H9 (cell line): ENCODE results near the gene GATA5. TPM values are rescaled to one million over a fixed set of nuclear protein-coding genes. Genes with fewer than 3 reads are reported as not detected.

ENCODE experiments used
- DNase-seq: peaks from one replicate; pipeline ENCODE4 v3.0.0-alpha.2; 2017
- H2AFZ ChIP-seq: one replicate; pipeline ENCODE4 v1.6.1; 2013; ENCODE audit warnings: mild to moderate bottlenecking, low read length, control low read depth, moderate library complexity
- H2AK5ac ChIP-seq: 2 replicates; pipeline ENCODE4 v1.6.1; 2013; ENCODE audit warnings: low read length, control low read depth, mixed read lengths; ENCODE audit not compliant: insufficient read length
- H2BK120ac ChIP-seq: one replicate; pipeline ENCODE4 v1.6.1; 2013; ENCODE audit warnings: low read depth, mild to moderate bottlenecking, low read length, control low read depth, inconsistent platforms; ENCODE audit not compliant: poor library complexity, severe bottlenecking
- H2BK12ac ChIP-seq: 2 replicates; pipeline ENCODE4 v1.6.1; 2013; ENCODE audit warnings: low read length, control low read depth, mixed read lengths, low read depth; ENCODE audit not compliant: insufficient read length
- H2BK15ac ChIP-seq: 2 replicates; pipeline ENCODE4 v1.6.1; 2013; ENCODE audit warnings: low read depth, low read length, control low read depth
- H2BK20ac ChIP-seq: one replicate; pipeline ENCODE4 v1.6.1; 2013; ENCODE audit warnings: low read depth, mild to moderate bottlenecking, low read length, control low read depth, inconsistent platforms; ENCODE audit not compliant: poor library complexity, severe bottlenecking
- H2BK5ac ChIP-seq: 2 replicates; pipeline ENCODE4 v1.6.1; 2013; ENCODE audit warnings: low read length, control low read depth, mixed read lengths; ENCODE audit not compliant: insufficient read length
- H3K14ac ChIP-seq: 2 replicates; pipeline ENCODE4 v1.6.1; 2013; ENCODE audit warnings: low read length, control low read depth; ENCODE audit not compliant: insufficient read depth
- H3K18ac ChIP-seq: 2 replicates; pipeline ENCODE4 v1.6.1; 2013; ENCODE audit warnings: low read depth, mild to moderate bottlenecking, mixed read lengths, low read length, control low read depth; ENCODE audit not compliant: insufficient read length
- H3K23ac ChIP-seq: 2 replicates; pipeline ENCODE4 v1.6.1; 2013; ENCODE audit warnings: low read length, control low read depth, mixed read lengths, low read depth; ENCODE audit not compliant: insufficient read length
- H3K23me2 ChIP-seq: 2 replicates; pipeline ENCODE4 v1.6.1; 2013; ENCODE audit warnings: low read depth, mild to moderate bottlenecking, mixed read lengths, low read length, control low read depth; ENCODE audit not compliant: insufficient read length, poor library complexity, severe bottlenecking
- H3K27ac ChIP-seq: 2 replicates; pipeline ENCODE4 v1.5.1; 2013; ENCODE audit warnings: low read length, control low read depth, mixed read lengths, low read depth; ENCODE audit not compliant: insufficient read length
- H3K27me3 ChIP-seq: 2 replicates; pipeline ENCODE4 v1.6.1; 2013; ENCODE audit warnings: low read length, control low read depth, inconsistent platforms; ENCODE audit not compliant: insufficient read depth
- H3K4ac ChIP-seq: 2 replicates; pipeline ENCODE4 v1.6.1; 2013; ENCODE audit warnings: low read depth, mild to moderate bottlenecking, control low read depth, inconsistent platforms, low read length, moderate library complexity
- H3K4me1 ChIP-seq: 2 replicates; pipeline ENCODE4 v1.6.1; 2013; ENCODE audit warnings: low read length, control low read depth, inconsistent platforms; ENCODE audit not compliant: insufficient read depth
- H3K4me2 ChIP-seq: 2 replicates; pipeline ENCODE4 v1.6.1; 2013; ENCODE audit warnings: low read length, control low read depth, mixed read lengths; ENCODE audit not compliant: insufficient read length, insufficient read depth
- H3K56ac ChIP-seq: 2 replicates; pipeline ENCODE4 v1.6.1; 2013; ENCODE audit warnings: low read depth, mild to moderate bottlenecking, mixed read lengths, low read length, control low read depth; ENCODE audit not compliant: insufficient read length
- H3K79me1 ChIP-seq: 2 replicates; pipeline ENCODE4 v1.6.1; 2013; ENCODE audit warnings: low read depth, mild to moderate bottlenecking, moderate library complexity, low read length, control low read depth, inconsistent platforms; ENCODE audit not compliant: insufficient read depth, poor library complexity, severe bottlenecking
- H3K79me2 ChIP-seq: 2 replicates; pipeline ENCODE4 v1.6.1; 2013; ENCODE audit warnings: low read length, control low read depth, inconsistent platforms; ENCODE audit not compliant: insufficient read depth
- H3K9ac ChIP-seq: 2 replicates; pipeline ENCODE4 v1.6.1; 2013; ENCODE audit warnings: low read length, control low read depth, mixed read lengths; ENCODE audit not compliant: insufficient read length; ENCODE audit errors: extremely low read depth
- H3K9me3 ChIP-seq: one replicate; pipeline ENCODE4 v1.6.1; 2013; ENCODE audit warnings: low read depth, low read length, inconsistent platforms; ENCODE audit not compliant: control insufficient read depth
- H3T11ph ChIP-seq: one replicate; pipeline ENCODE4 v1.6.1; 2013; ENCODE audit warnings: mild to moderate bottlenecking, low read length, control low read depth, inconsistent platforms
- H4K20me1 ChIP-seq: one replicate; pipeline ENCODE4 v1.6.1; 2013; ENCODE audit not compliant: control insufficient read depth, insufficient read length, insufficient read depth
- H4K5ac ChIP-seq: 2 replicates; pipeline ENCODE4 v1.6.1; 2013; ENCODE audit warnings: low read depth, mild to moderate bottlenecking, mixed read lengths, low read length, control low read depth; ENCODE audit not compliant: insufficient read length
- H4K8ac ChIP-seq: replicated peaks from 2 replicates; pipeline ENCODE4 v1.6.1; 2013; ENCODE audit warnings: low read length, control low read depth, mixed read lengths, low read depth; ENCODE audit not compliant: insufficient read length
- H4K91ac ChIP-seq: 2 replicates; pipeline ENCODE4 v1.6.1; 2013; ENCODE audit warnings: low read depth, mild to moderate bottlenecking, moderate library complexity, mixed read lengths, low read length, control low read depth; ENCODE audit not compliant: insufficient read length
- H3K27ac Mint-ChIP-seq, 3 experiments: 2 replicates in 2 of 3; 3 replicates in 1 of 3; pipeline ENCODE4 v1.8.0; 2020 to 2021; ENCODE audit warnings: mixed read lengths in 3 of 3, mild to moderate bottlenecking in 1 of 3, moderate library complexity in 1 of 3
- H3K27me3 Mint-ChIP-seq: 2 replicates; pipeline ENCODE4 v1.8.0; 2021; ENCODE audit warnings: low read depth, mild to moderate bottlenecking, moderate library complexity, mixed read lengths
- H3K36me3 Mint-ChIP-seq, 3 experiments: 2 replicates in 2 of 3; 3 replicates in 1 of 3; pipeline ENCODE4 v1.8.0; 2020 to 2021; ENCODE audit warnings: low read depth in 3 of 3, mixed read lengths in 3 of 3; ENCODE audit not compliant: insufficient read depth in 1 of 3
- H3K4me1 Mint-ChIP-seq, 2 experiments: 2 replicates each; pipeline ENCODE4 v1.8.0; 2020; ENCODE audit warnings: mixed read lengths in 2 of 2
- H3K4me3 Mint-ChIP-seq, 2 experiments: 2 replicates in 1 of 2; 3 replicates in 1 of 2; pipeline ENCODE4 v1.8.0; 2020 to 2021; ENCODE audit warnings: mild to moderate bottlenecking in 2 of 2, mixed read lengths in 2 of 2, moderate library complexity in 1 of 2
- H3K9me3 Mint-ChIP-seq, 2 experiments: 2 replicates in 1 of 2; 3 replicates in 1 of 2; pipeline ENCODE4 v1.8.0; 2020; ENCODE audit warnings: mild to moderate bottlenecking in 2 of 2, mixed read lengths in 2 of 2, moderate library complexity in 1 of 2
- CTCF ChIP-seq: fragments of 200-600 bp; sonication (generic); conservative IDR thresholded peaks from 3 replicates; pipeline ENCODE4 v1.8.0; 2021; ENCODE audit warnings: antibody characterized with exemption, mild to moderate bottlenecking
- WGBS: extraction: QIAGEN DNeasy Blood & Tissue Kit; methylation state at CpG from one replicate; pipeline ENCODE4 v1.1.7; 2013; ENCODE audit warnings: missing lambda C conversion rate, low lambda C conversion rate, mixed read lengths; ENCODE audit not compliant: insufficient read length; ENCODE audit errors: extremely low coverage; 5-methylcytosine and 5-hydroxymethylcytosine counted together
- total RNA-seq: library from RNA; stranded (reverse); gene quantifications from 2 replicates; pipeline ENCODE4 v1.2.1, GENCODE V29; 2021

The GATA5 gene
- total RNA-seq, 1 experiment from 2014 or later: 0.24 TPM

GRCh38 chr20:62482974-62483373, 7.2 kb upstream of the GATA5 start:
- Histone ChIP-seq H3K18ac (no peak overlapping the region), H3K4me2 (no peak overlapping the region), H3K56ac (no peak overlapping the region), H2AFZ (no peak overlapping the region), H3K27ac (no peak overlapping the region), H3K9ac (no peak overlapping the region), H3K9me3 (no peaks in the 10 kb centered on the region), H4K20me1 (no peaks in the 10 kb centered on the region), H3K4ac (no peak overlapping the region), H3K4me1 (no peaks in the 10 kb centered on the region; the same call in 1 of the 2 replicates), H3K14ac (no peak overlapping the region; the same call in 1 of the 2 replicates), H2AK5ac (no peak overlapping the region), H2BK120ac (no peak overlapping the region), H4K91ac (no peak overlapping the region), H2BK15ac (no peak overlapping the region), H3K23me2 (peaks cover 2% of the 10 kb centered on the region), H3K79me1 (no peaks in the 10 kb centered on the region), H2BK5ac (no peak overlapping the region), H3K27me3 (peaks cover 44% of the 10 kb centered on the region; the same call in 1 of the 2 replicates), H3T11ph (no peak overlapping the region), H3K79me2 (no peaks in the 10 kb centered on the region), H2BK12ac (no peak overlapping the region), H4K5ac (no peak overlapping the region), H2BK20ac (no peak overlapping the region), H4K8ac (no peak overlapping the region), H3K23ac (no peak overlapping the region)
- Mint-ChIP-seq H3K27ac (no peak overlapping the region), H3K36me3 (no peaks in the 10 kb centered on the region), H3K27me3 (peaks cover 69% of the 10 kb centered on the region), H3K9me3 (peaks cover 0 to 2% of the 10 kb centered on the region in 2 experiments; a peak in 1 of 5 replicates), H3K4me3 (peak overlapping the region in 1 of 2 experiments; percentile 71; a peak in 3 of 5 replicates), H3K4me1 (peaks cover 18 to 54% of the 10 kb centered on the region in 2 experiments)
- no peak for TF ChIP-seq CTCF
- DNase-seq: no peak
- no CpG with 5 or more reads among the region's 8 CpGs for WGBS
